Measurements from ENCODE around the gene CNTLN.
"Not testable (repeated sequence)": the region's sequence is repeated elsewhere in the genome, so short reads cannot be mapped to it uniquely, and the experiment has no call there.

CNTLN gene

GRCh38 chr9:17422994-17423680, 288.3 kb downstream of the CNTLN start:
- no peak for DNase-seq

DNA sequence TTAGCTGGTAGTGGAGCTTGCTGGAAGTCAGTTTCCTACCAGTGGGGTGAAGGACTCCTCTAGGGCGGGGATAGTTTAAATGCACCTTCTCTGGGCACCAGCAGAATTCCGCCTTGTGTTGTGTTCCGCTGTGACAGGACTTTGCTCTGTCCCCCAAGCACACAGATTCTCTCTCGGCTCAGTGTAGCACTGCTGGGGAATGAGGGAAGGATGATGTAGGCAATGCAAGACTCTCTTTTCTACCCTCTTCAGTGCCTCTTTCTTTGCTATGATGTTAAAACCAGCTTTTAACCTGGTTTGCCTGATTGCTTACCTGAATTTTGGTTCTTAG, 288.8 kb downstream of the CNTLN start:
- DNase-seq, result no peak

DNA sequence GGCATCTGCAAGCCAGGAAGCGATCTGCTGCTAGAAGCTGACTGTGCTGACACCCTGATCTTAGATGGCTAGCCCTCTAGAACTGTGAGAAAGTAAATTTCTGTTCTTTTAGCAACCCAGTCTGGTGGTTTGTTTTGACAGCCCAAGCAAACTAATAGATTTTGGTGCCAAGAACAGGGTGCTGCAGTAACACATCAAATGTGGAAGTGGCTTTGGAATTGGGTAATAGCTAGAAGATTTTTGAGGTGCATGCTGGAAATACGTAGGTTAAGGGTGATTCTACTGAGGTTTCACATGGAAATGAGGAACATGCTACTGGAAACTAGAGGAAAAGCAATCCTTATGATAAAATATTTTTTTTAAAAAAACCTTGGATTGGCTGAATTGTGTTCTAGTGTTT, 290.5 kb downstream of the CNTLN start:
- no peak for DNase-seq

DNA sequence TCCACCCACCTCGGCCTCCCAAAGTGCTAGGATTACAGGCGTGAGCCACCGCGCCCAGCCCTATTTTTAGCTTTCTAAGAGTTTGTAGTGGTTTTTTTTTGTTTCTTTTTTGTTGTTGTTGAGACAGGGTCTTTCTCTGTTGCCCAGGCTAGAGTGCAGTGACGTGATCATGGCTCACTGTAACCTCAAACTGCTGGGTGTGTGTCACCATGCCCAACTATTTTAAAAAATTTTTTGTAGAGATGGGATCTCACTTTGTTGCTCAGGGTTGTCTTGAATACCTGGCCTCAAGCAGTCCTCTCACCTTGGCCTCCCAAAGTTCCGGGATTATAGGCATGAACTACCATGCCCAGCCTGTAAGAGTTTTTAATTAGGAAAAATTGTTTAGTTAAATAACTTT, 298.7 kb downstream of the CNTLN start:
- no peak for DNase-seq

DNA sequence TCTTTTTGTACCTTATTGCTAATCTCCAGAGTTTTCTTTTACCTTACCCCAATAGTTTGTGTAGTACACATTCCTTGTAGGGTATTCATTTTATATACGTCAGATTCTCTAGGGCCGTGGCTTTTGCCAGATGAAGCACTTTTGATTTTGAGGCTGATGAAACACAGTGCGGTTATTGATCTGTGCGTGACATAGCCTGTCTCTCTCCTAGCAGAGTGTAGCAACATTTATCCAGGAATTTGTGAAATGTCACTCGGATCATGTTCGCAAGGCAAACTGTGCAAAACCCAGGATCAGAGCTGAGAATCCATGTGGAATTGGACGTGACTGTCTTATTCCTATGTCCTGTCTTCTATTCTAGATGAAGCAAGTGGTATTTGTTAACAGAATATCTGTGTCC, 302.0 kb downstream of the CNTLN start:
- DNase-seq, result no peak

DNA sequence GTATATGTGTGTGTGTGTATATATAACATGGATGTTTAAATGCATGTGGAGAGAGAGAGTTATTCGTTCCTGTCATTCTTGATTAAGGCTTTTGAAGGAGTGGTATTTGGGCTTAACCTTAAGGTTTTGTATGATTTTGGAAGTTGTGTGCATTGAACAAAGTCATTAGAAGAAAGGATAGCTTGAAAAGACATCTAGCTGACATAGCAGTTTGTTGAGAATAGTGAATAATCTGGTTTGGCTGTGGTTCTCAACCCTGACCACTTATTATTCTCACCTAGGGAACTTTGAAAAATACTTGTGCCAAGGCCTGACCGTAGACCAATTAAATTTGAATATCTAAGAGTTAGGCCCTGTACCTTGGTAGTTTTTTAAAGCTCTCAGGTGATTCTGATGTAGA, 303.0 kb downstream of the CNTLN start:
- no peak for DNase-seq

DNA sequence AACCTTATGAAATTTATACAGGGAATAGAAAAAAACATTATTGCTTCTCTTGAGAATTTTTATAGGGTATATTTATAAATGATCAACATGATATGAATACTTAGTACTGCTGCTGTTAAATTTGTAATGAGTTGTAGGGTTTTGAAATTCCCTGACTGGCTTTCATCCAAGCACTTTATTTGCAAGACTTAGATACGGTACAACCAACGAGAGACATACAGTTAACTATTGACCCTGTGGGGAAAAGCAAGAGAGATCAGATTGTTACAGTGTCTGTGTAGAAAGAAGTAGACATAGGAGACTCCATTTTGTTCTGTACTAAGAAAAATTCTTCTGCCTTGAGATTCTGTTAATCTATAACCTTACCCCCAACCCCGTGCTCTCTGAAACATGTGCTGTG, 310.3 kb downstream of the CNTLN start:
- DNase-seq, result not testable (repeated sequence)

DNA sequence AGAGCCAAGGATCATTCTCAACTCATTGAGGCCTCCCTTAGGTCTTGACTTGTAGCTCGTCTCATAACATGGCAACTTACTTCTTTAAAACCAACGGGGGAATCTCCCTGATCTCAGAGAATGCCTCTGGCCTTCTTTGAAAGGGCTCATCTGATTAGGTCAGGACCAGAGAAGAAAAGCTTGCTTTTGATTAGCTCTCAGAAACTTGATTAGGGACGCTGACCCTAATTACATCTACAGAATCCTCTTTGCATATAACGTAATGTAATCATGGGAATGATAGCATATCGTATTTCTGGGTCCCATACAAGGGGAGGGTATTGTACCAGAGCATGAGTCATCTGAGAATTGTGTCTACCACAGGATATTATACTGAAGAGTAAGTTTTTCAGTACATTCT, 318.9 kb downstream of the CNTLN start:
- DNase-seq, result no peak

DNA sequence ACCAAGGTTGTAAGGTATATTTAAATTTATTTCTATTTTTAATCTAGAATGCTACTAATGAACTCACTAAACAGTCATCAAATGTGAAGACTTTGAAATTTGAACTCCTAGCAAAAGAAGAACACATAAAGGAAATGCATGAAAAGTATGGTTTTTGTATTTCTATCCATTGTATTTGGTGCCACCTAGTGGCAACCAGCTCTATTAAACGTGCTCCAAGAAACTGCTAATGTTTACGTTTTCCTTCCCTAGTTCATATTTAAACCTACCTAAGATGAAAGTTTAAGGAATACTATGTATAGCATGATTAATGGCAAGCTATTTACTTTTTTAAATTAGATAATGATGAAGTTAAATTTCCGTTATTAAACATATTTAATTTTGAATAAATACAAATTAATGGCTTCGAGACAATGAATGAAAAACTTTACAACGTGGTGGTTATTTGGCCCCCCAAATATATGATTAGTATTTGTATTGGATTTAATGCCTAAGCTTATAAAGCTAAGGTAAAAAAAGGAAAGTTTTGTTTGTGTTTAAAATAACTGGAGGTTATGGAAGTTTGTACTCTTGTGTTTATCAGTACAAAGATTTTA, 328.1 kb downstream of the CNTLN start:
- DNase-seq, result peak; percentile 21

DNA sequence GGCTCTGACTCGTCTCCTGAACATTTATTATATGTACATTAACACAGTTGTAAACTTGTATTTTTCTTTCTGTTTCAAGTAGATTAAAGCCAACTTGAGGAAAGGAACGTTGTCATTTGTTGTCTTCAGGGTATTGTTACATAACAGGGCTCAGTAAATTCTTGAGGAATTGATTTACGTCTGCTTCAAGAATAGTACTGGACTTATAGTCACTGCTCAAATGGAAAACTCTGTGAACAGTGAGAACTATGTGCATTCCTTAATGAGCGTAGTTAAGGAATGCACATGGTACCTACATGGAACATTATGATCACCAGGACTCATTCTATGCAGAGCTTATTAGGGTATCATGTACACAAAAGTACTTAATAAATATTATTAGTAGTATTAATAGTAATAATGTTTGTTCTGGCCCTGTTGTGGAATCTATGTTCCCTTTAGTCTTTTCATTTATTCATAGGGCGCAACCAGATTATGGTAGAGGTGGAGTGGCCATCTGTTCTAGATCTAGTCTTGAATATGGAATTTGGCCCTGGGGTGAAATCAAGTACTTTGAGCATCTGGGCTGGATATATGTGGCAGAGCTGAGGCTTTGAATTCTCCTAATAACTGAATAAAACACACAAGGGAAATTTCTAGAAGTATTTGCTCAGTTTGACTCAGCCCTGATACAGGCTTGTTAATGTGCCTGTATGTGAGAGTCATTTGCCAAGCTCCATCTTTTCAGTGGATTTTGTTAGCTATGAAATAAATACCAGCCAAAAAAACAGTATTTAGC, 335.4 kb downstream of the CNTLN start:
- DNase-seq, result no peak

- DNase-seq, result no peak
Measured at GRCh38 chr9:17472126-17472525, 337.3 kb downstream of the CNTLN start.

DNA sequence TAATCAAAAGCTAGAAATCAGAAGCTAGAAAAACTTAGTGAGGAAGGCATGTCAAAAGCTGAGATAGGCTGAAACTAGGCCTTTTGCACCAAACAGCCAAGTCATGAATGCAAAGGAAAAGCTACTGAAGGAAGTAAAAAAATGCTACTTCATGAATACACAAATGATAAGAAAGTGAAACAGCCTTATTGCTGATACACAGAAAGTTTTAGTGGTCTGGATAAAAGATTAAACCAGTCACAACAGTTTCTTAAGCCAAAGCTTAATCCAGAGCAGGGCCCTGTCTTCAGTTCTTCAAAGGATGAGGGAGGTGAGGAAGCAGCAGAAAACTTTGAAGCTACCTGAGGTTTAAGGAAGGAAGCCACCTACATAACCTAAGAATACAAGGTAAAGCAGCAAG, 341.6 kb downstream of the CNTLN start:
- DNase-seq, result no peak

DNA sequence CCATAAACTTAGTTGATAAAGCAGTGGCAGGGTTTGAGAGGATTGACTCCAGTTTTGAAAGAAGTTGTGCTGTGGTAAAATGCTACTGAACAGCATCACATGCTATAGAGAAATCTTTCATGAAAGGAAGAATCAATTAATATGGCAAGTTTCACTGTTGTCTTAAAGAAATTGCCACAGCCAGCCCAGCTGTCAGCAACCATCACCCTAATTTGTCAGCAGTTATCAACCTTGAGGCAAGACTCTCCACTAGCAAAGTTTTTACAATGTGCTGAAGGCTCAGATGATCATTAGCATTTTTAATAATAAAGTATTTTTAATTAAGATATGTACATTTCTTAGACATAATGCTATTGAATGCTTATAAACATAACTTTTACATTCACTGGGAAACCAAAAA, 343.0 kb downstream of the CNTLN start:
- DNase-seq, result no peak

GRCh38 chr9:17480966-17481365, 346.1 kb downstream of the CNTLN start:
- no peak for DNase-seq

DNA sequence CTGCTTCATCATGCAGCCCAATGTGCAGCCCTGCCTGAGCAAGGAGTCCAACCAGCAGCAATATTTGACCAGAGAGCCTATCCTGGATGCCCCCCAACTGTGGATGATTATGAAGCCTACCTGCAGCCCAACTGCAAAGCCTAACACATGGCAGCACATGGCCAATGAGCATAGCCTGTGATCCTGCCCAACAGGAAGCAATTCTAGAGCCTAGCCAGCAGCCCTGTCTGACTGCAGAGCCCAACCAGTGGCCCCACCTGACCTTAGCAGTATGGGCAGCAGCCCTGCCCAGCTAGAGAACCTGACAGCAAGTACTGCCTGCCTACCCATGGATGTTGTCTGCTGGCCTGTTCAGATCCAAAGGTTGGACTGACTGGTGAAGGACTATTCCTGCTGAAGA, 346.7 kb downstream of the CNTLN start:
- no peak for DNase-seq

GRCh38 chr9:17484906-17485305, 350.1 kb downstream of the CNTLN start:
- DNase-seq, result no peak

DNA sequence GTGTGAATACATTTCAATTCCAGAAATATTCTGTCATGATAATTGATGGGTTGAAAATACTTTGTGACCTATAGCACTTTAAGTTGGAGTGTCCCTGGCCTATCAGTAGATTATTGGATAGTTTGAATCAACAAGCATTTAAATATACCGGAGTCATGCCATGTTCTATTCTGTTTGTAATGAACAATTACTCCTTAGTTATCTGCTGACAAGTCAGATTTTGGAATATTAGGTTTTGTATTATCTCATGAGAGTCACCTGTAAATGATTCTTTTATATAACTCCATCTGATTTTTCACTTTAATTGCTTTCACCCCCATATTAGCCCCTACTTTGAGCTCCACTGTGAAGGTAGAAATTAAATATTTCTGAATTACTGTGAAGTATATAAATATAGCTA, 351.6 kb downstream of the CNTLN start:
- DNase-seq, result no peak

GRCh38 chr9:17487467-17487866, 352.6 kb downstream of the CNTLN start:
- DNase-seq, result no peak

DNA sequence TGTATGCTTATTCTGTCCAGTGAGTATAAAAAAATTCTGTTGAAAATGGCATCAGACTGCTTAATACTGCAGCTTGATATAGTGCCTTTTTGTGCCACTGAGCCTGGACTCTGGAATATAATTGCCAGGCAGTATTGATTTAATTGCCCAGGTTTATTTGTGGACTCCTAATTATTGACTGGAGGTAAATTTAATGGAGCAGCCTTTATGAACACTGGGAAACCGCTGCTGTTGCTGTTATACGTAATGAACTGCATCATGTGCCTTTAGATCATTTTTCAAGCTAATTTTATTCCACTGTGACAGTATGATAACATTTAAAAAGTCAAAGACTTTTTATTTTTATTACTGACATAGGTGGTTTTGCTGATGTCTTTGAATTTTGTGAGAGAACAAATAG, 353.8 kb downstream of the CNTLN start:
- no peak for DNase-seq

- DNase-seq, result no peak
Measured at GRCh38 chr9:17490110-17490509, 355.3 kb downstream of the CNTLN start.

GRCh38 chr9:17491780-17492179, 356.9 kb downstream of the CNTLN start:
- DNase-seq, result no peak

GRCh38 chr9:17503196-17503595, 368.4 kb downstream of the CNTLN start:
- DNase-seq, result no peak

- DNase-seq, result no peak
Measured at GRCh38 chr9:17509151-17509550, 374.3 kb downstream of the CNTLN start.

- no peak for DNase-seq
Measured at GRCh38 chr9:17509701-17510100, 374.9 kb downstream of the CNTLN start.

- no peak for DNase-seq
Measured at GRCh38 chr9:17519761-17520160, 384.9 kb downstream of the CNTLN start.

Data from CD4-positive, alpha-beta T cell treated with Interleukin-10 for 1 hour (primary cell).